HG03520 (cell line): ENCODE measurements around the gene ATAD1.
"Not testable (repeated sequence)": the region's sequence is repeated elsewhere in the genome, so short reads cannot be mapped to it uniquely, and the experiment has no call there.

Experiments
- ATAC-seq: cut with Tn5 transposase; IDR thresholded peaks from one replicate; pipeline ENCODE4 v1.9.1; 2021; ENCODE audit warnings: mild to moderate bottlenecking, moderate library complexity; ENCODE audit not compliant: unreplicated experiment

Gene ATAD1

DNA sequence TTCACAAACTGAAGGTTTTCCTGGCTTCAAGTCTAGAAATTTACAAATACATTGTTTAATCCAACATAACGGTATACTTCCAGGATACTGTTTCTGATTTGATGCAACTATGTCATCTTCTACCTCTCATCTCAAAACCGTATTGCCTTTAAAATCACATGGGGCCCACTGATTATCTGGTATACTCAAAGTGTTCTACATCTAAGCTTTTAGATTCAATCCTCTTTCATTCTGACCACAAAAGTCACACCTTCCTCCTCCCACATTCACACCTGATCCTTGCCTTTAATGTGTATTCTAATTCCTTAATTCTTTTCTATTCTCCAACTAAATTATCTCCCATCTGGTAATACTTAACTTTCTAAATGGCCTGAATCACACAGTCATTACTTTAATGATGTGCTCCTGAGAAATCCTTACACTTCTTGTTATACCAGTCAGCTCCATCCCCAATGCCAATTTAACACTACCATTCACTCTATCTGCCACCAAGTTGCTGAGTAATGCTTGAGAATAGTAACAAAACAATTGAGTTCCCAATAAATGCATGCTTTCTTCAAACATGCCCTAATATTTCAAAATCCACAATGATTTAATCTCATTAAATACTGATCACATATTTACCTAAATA lies 13.0 kb downstream of the ATAD1 start:
- no peak for ATAC-seq

- ATAC-seq, result no peak
These were observed 14.2 kb downstream of the ATAD1 start for GRCh38 chr10:87803831-87804230.

GRCh38 chr10:87803328-87803727 lies 14.7 kb downstream of the ATAD1 start:
- no peak for ATAC-seq

GRCh38 chr10:87801813-87802435 lies 16.1 kb downstream of the ATAD1 start:
- ATAC-seq, result not testable (repeated sequence)

DNA sequence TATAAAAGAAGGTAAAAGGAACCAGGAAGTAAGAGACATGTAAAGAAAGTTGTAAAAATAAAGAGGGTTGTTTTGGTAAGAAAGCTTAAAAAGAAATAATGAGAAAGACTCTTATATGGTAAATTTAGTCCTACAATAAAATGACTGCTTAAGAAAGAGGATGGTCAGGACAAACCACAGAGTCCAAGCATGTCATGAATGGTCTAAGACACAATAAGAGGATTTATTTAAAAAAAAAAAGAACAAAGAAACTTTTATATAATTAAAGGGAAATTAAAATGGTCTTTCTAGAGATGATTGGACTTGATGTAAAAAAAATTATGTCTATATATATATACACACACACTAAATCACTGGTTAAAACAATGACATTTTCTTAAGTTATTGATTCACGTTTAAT lies 18.2 kb downstream of the ATAD1 start:
- no peak for ATAC-seq

- no peak for ATAC-seq
These were observed 19.9 kb downstream of the ATAD1 start for GRCh38 chr10:87798082-87798481.

- no peak for ATAC-seq
These were observed 23.7 kb downstream of the ATAD1 start for GRCh38 chr10:87794285-87794684.

DNA sequence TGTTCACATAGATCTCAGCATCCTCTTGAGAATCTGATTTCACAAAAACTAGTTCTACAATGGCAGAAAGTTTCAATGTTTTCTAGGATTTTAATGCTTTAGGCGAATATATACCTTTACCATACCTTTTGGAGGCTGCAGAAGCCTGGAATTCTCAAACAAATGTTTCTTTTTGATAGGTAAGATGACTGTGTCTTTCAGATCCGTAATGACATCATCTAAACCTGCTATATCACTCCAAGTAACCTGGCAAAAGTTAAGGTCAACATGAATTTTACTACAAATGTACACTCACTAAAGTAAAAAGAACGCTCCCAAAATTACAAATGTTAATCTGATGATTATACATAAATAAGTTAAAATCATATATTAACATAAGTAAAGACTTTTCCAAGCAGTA lies 27.8 kb downstream of the ATAD1 start:
- ATAC-seq, result no peak

GRCh38 chr10:87786421-87786820 lies 31.6 kb downstream of the ATAD1 start:
- no peak for ATAC-seq

GRCh38 chr10:87782721-87783120 lies 35.3 kb downstream of the ATAD1 start:
- no peak for ATAC-seq

GRCh38 chr10:87781545-87781944 lies 36.5 kb downstream of the ATAD1 start:
- ATAC-seq, result no peak

- no peak for ATAC-seq
These were observed 41.7 kb downstream of the ATAD1 start for GRCh38 chr10:87776328-87776727.

DNA sequence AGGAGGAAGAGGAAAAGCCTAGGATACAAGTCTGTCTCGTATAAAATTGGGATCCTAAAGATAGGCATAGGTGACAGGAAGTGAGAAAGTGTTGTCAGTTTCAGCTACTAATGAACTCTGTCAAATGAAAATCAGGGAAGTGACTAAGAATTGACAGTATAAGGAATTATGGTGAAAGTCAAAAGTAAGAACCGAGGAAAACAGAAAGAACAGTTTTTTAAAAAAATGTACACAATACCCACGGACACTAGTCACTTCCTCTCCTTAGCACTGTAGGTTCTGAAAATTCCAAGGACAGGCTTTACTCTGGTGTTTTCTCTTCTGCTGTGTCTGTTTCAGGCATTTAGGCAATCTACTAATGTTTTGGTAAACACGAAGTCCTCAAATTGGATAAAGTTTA lies 42.3 kb downstream of the ATAD1 start:
- no peak for ATAC-seq

GRCh38 chr10:87771871-87772500 lies 46.0 kb downstream of the ATAD1 start:
- no peak for ATAC-seq

- no peak for ATAC-seq
These were observed 50.8 kb downstream of the ATAD1 start for GRCh38 chr10:87767253-87767652.

GRCh38 chr10:87765666-87766376 lies 52.2 kb downstream of the ATAD1 start:
- ATAC-seq, result no peak

DNA sequence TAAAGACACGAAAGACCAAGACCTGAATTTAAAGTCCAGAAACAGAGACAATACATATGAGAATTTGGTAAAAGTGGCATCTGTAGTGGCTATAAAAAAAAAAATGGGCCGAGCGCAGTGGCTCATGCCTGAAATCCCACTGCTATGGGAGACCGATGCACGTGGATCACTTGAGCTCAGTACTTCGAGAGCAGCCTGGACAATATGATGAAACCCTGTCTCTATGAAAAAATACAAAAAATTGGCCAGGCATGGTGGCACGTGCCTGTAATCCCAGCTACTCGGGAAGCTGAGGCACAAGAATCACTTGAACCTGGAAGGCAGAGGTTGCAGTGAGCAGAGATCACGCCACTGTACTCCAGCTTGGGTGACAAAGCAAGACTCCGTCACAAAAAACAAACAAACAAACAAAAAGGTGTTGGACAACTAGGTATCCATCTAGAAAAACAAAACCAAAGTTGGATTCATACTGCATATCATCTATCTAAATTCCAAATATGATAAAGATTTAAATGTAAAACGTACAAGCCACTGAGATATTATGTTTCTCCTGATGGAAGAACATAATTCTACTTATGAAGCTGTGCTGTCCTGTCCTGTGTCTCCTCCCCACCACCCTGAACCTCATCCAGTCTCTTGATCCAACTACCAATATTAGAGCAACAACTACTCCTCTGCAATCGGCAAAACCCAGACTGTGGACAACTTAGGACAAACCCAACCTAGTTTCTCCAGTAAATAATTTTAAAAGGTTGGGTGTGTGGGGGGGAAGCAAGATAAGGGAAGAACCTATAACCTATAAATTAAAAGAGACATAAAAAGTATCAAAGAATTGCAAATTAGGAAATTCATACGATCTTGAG lies 53.7 kb downstream of the ATAD1 start:
- no peak for ATAC-seq

- no peak for ATAC-seq
These were observed 54.8 kb downstream of the ATAD1 start for GRCh38 chr10:87763086-87763861.

DNA sequence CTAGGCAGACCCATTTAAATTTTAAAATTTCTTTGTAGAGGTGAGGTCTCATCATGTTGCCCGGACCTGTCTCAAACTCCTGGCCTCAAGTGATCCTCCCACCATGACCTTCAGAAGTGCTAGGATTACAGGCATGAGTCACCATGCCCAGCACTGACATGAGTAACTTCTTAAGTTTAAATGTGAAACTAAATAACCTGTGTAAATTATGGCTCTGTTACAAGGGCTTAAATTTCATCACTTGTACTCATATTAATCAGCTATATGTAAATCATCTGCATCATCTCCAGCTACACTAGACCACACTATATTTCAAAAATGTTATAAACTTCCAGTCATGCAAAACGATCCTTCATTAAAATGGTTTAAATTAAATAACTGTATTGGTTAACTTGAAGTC lies 56.1 kb downstream of the ATAD1 start:
- ATAC-seq, result peak; percentile 67

- ATAC-seq, result no peak
These were observed 56.9 kb downstream of the ATAD1 start for GRCh38 chr10:87761153-87761552.
